ENCODE results near the gene GLRA1.
"Not testable (repeated sequence)": the region's sequence is repeated elsewhere in the genome, so short reads cannot be mapped to it uniquely, and the experiment has no call there.

Gene GLRA1

DNA sequence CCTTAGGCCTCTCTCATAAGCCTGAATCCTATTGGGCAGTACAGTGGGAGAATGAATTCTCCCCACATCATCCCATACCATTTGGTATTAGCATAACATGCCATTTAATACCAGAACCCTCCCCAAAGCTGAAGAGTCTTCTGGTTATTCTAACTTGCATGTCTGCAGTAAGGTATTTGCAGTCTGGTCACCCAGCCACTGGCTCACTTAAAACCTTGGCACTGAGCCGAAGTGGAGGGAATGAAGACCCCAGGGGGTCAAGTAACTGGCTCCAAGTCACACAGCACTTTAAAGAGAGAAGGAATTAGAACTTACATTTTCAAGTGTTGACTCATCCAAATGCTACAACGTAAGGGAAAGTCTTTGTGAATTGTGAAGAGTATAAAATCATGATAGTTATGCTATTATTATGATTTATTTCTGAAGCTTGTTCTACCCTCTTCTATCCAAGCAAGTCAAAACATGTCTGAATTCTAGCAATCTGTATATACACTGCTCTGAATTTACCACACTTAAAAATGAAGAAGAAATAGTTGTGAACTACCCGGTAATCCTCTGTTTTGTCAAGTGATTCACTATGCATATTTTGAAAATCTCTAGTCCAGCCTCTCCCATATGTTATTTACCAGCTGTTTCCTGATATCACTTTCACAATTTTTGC is 28.5 kb downstream of the GLRA1 start:
- in situ Hi-C loops (cut with MboI; ENCODE audit: low pct_unique_long_range_greater_than_20kb, low sequenced_read_pairs, unreplicated experiment) = no loop called here
- TF ChIP-seq, protein P1, sequence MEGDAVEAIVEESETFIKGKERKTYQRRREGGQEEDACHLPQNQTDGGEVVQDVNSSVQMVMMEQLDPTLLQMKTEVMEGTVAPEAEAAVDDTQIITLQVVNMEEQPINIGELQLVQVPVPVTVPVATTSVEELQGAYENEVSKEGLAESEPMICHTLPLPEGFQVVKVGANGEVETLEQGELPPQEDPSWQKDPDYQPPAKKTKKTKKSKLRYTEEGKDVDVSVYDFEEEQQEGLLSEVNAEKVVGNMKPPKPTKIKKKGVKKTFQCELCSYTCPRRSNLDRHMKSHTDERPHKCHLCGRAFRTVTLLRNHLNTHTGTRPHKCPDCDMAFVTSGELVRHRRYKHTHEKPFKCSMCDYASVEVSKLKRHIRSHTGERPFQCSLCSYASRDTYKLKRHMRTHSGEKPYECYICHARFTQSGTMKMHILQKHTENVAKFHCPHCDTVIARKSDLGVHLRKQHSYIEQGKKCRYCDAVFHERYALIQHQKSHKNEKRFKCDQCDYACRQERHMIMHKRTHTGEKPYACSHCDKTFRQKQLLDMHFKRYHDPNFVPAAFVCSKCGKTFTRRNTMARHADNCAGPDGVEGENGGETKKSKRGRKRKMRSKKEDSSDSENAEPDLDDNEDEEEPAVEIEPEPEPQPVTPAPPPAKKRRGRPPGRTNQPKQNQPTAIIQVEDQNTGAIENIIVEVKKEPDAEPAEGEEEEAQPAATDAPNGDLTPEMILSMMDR (IDR thresholded peaks at IDR 0.05; ENCODE audit: extremely low read depth, insufficient read depth, missing control alignments) = no peak
- no peak for DNase-seq (ENCODE audit: low spot score)

DNA sequence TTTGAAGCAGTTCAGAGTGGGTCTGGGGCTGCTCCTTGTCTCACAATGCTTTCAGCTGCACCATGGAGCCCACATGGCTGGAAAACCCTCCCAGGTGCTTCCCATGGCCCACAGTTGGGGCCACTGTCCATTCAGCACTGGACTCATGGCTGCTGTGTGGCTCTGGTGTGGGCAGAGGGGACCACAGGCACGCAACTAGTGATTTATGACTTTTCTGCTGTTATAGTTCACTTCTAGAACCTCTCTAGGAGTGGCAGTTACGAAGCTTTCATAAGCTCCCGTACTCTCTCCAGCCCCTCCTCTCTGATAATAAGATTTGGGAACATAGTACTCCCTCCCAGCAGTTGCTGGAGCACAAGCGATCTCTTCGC is 29.0 kb downstream of the GLRA1 start:
- no peak for DNase-seq (ENCODE audit: low spot score)
- TF ChIP-seq, protein P1 (IDR thresholded peaks at IDR 0.05; ENCODE audit: extremely low read depth, insufficient read depth, missing control alignments) = no peak

DNA sequence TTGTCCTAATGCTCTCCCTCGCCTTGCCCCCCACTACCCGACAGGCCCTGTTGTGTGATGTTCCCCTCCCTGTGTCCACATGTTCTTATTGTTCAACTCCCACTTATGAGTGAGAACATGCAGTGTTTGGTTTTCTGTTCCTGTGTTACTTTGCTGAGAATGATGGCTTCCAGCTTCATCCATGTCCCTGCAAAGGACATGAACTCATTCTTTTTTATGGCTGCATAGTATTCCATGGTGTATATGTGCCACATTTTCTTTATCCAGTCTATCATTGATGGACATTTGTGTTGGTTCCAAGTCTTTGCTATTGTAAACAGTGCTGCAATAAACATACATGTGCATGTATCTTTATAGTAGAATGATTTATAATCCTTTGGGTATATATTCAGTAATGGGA is 31.2 kb downstream of the GLRA1 start:
- in situ Hi-C loops (cut with MboI; ENCODE audit: low pct_unique_long_range_greater_than_20kb, low sequenced_read_pairs, unreplicated experiment); DNase-seq (ENCODE audit: low spot score): not testable (repeated sequence)

More for the DNA sequence above, 29.0 kb downstream of the GLRA1 start:
- in situ Hi-C loops (cut with MboI; ENCODE audit: low pct_unique_long_range_greater_than_20kb, low sequenced_read_pairs, unreplicated experiment) = no loop called here

DNA sequence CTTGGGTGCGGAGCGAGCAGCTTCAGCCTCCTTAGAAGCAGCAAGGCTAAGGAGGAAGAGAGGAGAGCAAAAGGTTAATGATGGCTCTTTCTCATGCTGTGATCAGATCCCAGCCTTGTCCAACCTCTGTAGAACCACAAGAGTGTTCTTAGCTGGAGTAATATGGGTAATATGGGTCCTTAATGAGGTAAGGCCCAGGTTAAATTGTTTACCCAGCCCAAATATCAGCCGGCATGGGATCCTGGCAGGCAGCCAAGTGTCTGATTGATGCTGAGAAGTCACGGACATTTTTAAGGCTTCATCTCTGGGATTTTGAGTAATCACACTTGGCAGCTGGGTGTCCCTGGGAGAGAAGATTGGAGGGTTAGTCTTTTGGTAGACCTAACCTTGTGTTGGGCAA is 32.3 kb downstream of the GLRA1 start:
- TF ChIP-seq, protein P1 (IDR thresholded peaks at IDR 0.05; ENCODE audit: extremely low read depth, insufficient read depth, missing control alignments) = no peak
- in situ Hi-C loops (cut with MboI; ENCODE audit: low pct_unique_long_range_greater_than_20kb, low sequenced_read_pairs, unreplicated experiment) = no loop called here
- DNase-seq (ENCODE audit: low spot score) = no peak

DNA sequence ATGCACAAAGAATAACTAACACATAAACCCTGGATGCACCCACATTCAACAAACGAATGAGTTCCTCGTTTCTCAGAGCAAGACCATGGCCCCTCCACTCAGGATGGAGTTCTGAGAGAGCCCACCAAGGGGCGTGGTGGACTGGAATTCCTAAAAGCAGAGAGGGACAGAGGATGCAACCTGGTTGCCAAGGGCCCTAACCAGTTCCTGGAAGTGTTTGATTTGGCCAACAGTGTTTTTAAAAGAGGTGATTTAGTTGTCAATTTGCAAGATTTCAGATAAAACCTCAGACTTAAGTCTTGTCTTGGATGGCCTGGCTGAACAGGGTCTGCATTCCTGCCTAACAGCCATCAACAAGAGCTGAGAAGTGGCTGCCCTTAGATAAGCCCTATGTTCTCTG is 34.4 kb downstream of the GLRA1 start:
- TF ChIP-seq, protein P1 (IDR thresholded peaks at IDR 0.05; ENCODE audit: extremely low read depth, insufficient read depth, missing control alignments) = no peak
- in situ Hi-C loops (cut with MboI; ENCODE audit: low pct_unique_long_range_greater_than_20kb, low sequenced_read_pairs, unreplicated experiment) = no loop called here
- no peak for DNase-seq (ENCODE audit: low spot score)

DNA sequence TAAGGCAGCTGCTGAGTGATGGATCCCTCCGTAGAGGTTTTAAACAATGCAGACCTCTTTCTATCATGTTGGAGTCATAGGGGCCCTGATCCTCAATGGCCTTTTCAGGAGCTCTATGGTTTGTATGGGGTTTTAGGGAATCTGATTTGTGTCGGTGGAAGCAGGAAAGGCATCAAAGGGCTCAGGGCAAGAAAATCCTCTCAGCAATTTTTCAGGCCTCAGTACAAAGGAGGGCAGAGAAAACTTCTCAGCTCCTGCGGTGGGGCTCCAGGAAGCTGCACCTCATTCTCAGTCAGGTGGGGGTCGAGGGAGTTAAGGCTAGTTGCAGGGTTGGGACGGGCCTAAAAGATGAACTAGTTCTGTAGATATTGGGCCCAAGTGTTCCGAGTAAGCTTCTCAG is 35.0 kb downstream of the GLRA1 start:
- no peak for DNase-seq (ENCODE audit: low spot score)
- in situ Hi-C loops (cut with MboI; ENCODE audit: low pct_unique_long_range_greater_than_20kb, low sequenced_read_pairs, unreplicated experiment) = no loop called here
- TF ChIP-seq, protein P1 (IDR thresholded peaks at IDR 0.05; ENCODE audit: extremely low read depth, insufficient read depth, missing control alignments) = no peak

DNA sequence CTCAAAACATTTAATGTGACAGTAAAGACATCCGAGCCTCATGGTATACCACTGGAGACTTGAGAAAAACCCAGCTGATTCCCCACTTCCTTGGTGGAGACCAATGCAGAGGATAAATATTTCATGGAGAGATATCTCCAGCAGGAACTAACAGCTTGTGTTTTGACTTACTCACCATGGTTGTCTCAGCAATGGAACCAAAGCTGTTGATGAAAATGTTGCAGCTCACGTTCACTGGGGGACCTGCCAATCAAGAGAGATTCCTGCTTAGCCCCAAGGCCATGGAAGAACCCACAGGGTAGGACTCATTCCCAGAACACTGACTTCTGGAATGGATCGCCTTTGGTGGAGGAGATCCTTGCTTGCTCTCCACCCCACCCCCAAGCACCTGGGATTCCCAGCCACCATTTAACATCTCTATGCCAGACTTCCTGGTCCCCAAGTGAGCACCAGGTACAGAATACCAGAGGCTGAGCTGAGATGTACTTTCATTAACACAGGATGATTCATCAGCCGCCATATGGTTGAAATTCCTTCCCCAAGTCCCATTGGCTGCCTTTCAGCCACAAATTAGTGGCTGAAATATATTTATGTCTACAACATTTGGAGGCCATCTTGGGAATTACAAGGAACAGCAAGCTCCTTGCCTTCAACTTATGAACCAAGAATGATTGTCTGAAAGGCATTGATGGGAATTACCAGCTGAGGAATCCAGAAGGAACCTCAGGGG is 37.9 kb downstream of the GLRA1 start:
- in situ Hi-C loops (cut with MboI; ENCODE audit: low pct_unique_long_range_greater_than_20kb, low sequenced_read_pairs, unreplicated experiment) = no loop called here
- DNase-seq (ENCODE audit: low spot score) = no peak

More for the DNA sequence above, 37.9 kb downstream of the GLRA1 start:
- TF ChIP-seq, protein P1 (IDR thresholded peaks at IDR 0.05; ENCODE audit: extremely low read depth, insufficient read depth, missing control alignments) = no peak

All from GM13977 (cell line).